OCI-M2 (cell line): ENCODE measurements around the gene TUBA4B.
"Not testable (repeated sequence)": the region's sequence is repeated elsewhere in the genome, so short reads cannot be mapped to it uniquely, and the experiment has no call there.

ENCODE experiments used
- DNase-seq: peaks from one replicate; lab custom pipeline; 2025; ENCODE audit not compliant: unreplicated experiment; lab: John Stamatoyannopoulos, UW

TUBA4B gene

GRCh38 chr2:219273937-219274336 lies 20.9 kb downstream of the TUBA4B start:
- no peak for DNase-seq

- no peak for DNase-seq
These were observed 21.4 kb downstream of the TUBA4B start for GRCh38 chr2:219274361-219274921.

GRCh38 chr2:219277703-219278654 lies 24.9 kb downstream of the TUBA4B start:
- no peak for DNase-seq

- no peak for DNase-seq
These were observed 25.7 kb downstream of the TUBA4B start for GRCh38 chr2:219278655-219279150.

GRCh38 chr2:219279151-219279915 lies 26.3 kb downstream of the TUBA4B start, which contains the start of gene DNAJB2:
Gene DNAJB2, plus strand, starts transcription at chr2:219279366. Its CDS starts 468 bp downstream, at chr2:219279834.
- DNase-seq: peak; percentile 93

- DNase-seq: no peak
These were observed 27.0 kb downstream of the TUBA4B start for GRCh38 chr2:219279916-219280516.

- no peak for DNase-seq
These were observed 27.6 kb downstream of the TUBA4B start for GRCh38 chr2:219280651-219281050.

- no peak for DNase-seq
These were observed 28.5 kb downstream of the TUBA4B start for GRCh38 chr2:219281588-219281987.

GRCh38 chr2:219282375-219282774 lies 29.3 kb downstream of the TUBA4B start:
- no peak for DNase-seq

GRCh38 chr2:219282943-219283581 lies 30.0 kb downstream of the TUBA4B start:
- no peak for DNase-seq

GRCh38 chr2:219284501-219285372 lies 31.7 kb downstream of the TUBA4B start:
- DNase-seq: no peak

- DNase-seq: no peak
These were observed 32.3 kb downstream of the TUBA4B start for GRCh38 chr2:219285373-219285735.

GRCh38 chr2:219285894-219286425 lies 32.9 kb downstream of the TUBA4B start:
- no peak for DNase-seq

GRCh38 chr2:219286436-219287115 lies 33.5 kb downstream of the TUBA4B start:
- DNase-seq: no peak

- DNase-seq: not testable (repeated sequence)
These were observed 34.0 kb downstream of the TUBA4B start for GRCh38 chr2:219287116-219287440.

- DNase-seq: no peak
These were observed 34.7 kb downstream of the TUBA4B start for GRCh38 chr2:219287580-219288265.

GRCh38 chr2:219289195-219289536 lies 36.1 kb downstream of the TUBA4B start:
- DNase-seq: no peak
